ENCODE data around the gene USP43.

DNA sequence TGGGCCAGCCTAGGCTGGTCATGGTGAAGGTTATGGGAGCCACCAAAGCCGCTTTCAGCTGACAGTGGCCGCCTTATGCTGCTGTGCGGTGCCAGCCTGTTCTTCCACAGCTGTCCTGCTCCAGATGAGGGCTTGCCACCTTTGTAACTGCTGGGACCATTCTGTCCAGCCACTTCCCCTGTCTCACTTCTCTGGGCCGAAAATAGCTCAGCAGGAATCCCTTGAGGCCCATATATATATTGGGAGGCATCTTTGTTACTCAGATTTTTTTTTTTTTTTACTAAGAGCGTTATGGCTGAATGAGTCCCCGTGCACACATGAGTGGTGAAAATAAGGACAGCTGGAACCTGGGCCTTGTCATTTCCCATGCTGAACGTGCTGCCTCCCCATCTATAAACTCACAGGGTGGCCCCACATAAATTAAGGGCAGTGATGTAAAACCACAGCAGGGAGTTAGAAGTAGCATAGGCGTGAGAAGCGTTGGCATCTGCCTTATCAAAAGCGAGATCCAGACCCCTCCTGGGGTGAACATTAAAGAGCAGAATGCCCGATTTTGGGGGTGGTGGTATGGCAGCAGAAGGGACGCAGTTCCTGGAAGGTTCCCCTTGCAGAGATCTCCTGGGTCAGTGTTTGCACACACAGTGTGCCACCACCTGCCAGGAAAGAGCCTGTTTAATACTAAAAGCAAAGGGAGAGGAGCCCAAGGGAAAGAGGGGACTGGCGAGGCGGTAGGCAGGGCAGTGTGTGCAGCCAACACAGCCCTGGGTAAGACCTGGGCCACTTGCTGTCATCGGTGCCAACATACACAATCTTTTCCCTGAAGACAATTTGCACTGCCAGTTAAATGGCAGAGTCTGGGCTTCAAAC, 57.8 kb downstream of the USP43 start:
- TF ChIP-seq POLR2AphosphoS5 (IDR thresholded peaks at IDR 0.05; ENCODE audit: borderline replicate concordance, low read depth, low read length) (no peak), EZH2 (IDR thresholded peaks at IDR 0.05) (no peak), FOXP2 (optimal IDR thresholded peaks at IDR 0.05; ENCODE audit: control extremely low read depth, extremely low read length, insufficient read depth) (no peak)

Data from SK-N-MC (cell line).